Panc1 (cell line): Measurements from ENCODE around the gene RPS6KA4.

Experiments
- POLR2AphosphoS5 ChIP-seq: IDR thresholded peaks from 2 replicates; pipeline ENCODE4 v1.6.1; 2012; ENCODE audit warnings: mild to moderate bottlenecking, low read depth, low read length, moderate library complexity
- SIN3A ChIP-seq: IDR thresholded peaks from 2 replicates; pipeline ENCODE4 v1.6.1; 2012; ENCODE audit warnings: low read depth, mild to moderate bottlenecking, low read length, moderate library complexity, borderline replicate concordance; ENCODE audit not compliant: insufficient read depth
- TCF7L2 ChIP-seq: IDR thresholded peaks from 2 replicates; pipeline ENCODE4 v1.6.1; 2011; ENCODE audit warnings: mild to moderate bottlenecking, low read depth, low read length, inconsistent platforms
- TF ChIP-seq, protein P1 (sequence below): fragments of 450-650 bp; IDR thresholded peaks from 2 replicates; pipeline ENCODE4 v1.5.1; 2017; ENCODE audit warnings: mild to moderate bottlenecking
- TF ChIP-seq, protein P2 (sequence below), 2 experiments: IDR thresholded peaks; 2 replicates each; pipeline ENCODE4 v1.6.1; 2011 to 2012; ENCODE audit warnings: low read depth in 2 of 2, control low read depth in 1 of 2, low read length in 1 of 2, mild to moderate bottlenecking in 1 of 2, moderate library complexity in 1 of 2; ENCODE audit not compliant: insufficient read depth in 1 of 2

DNA sequence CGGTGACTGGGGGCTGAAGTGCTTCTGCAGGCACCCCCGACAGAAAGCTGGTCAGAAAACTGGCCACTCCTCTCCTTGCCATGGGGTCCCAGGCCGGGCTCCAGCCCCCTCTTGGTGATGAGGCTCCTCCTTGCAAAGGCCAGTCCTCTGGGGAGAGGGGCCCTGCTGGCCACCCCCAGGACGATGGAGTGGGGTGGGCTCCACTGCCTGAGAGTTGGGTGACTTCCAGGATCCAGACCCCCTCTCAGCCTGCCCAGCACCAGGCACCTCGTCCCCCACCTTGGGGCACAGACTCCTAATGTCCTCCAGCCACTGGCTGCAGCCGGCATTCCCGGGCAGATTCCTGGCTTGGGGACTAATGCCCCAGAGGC lies 441 bp upstream of the RPS6KA4 start:
- TF ChIP-seq POLR2AphosphoS5 (no peak), SIN3A (no peak), TCF7L2 (no peak)
- TF ChIP-seq, protein P1, sequence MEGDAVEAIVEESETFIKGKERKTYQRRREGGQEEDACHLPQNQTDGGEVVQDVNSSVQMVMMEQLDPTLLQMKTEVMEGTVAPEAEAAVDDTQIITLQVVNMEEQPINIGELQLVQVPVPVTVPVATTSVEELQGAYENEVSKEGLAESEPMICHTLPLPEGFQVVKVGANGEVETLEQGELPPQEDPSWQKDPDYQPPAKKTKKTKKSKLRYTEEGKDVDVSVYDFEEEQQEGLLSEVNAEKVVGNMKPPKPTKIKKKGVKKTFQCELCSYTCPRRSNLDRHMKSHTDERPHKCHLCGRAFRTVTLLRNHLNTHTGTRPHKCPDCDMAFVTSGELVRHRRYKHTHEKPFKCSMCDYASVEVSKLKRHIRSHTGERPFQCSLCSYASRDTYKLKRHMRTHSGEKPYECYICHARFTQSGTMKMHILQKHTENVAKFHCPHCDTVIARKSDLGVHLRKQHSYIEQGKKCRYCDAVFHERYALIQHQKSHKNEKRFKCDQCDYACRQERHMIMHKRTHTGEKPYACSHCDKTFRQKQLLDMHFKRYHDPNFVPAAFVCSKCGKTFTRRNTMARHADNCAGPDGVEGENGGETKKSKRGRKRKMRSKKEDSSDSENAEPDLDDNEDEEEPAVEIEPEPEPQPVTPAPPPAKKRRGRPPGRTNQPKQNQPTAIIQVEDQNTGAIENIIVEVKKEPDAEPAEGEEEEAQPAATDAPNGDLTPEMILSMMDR = no peak
- TF ChIP-seq, protein P2, sequence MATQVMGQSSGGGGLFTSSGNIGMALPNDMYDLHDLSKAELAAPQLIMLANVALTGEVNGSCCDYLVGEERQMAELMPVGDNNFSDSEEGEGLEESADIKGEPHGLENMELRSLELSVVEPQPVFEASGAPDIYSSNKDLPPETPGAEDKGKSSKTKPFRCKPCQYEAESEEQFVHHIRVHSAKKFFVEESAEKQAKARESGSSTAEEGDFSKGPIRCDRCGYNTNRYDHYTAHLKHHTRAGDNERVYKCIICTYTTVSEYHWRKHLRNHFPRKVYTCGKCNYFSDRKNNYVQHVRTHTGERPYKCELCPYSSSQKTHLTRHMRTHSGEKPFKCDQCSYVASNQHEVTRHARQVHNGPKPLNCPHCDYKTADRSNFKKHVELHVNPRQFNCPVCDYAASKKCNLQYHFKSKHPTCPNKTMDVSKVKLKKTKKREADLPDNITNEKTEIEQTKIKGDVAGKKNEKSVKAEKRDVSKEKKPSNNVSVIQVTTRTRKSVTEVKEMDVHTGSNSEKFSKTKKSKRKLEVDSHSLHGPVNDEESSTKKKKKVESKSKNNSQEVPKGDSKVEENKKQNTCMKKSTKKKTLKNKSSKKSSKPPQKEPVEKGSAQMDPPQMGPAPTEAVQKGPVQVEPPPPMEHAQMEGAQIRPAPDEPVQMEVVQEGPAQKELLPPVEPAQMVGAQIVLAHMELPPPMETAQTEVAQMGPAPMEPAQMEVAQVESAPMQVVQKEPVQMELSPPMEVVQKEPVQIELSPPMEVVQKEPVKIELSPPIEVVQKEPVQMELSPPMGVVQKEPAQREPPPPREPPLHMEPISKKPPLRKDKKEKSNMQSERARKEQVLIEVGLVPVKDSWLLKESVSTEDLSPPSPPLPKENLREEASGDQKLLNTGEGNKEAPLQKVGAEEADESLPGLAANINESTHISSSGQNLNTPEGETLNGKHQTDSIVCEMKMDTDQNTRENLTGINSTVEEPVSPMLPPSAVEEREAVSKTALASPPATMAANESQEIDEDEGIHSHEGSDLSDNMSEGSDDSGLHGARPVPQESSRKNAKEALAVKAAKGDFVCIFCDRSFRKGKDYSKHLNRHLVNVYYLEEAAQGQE (IDR thresholded peaks at IDR 0.05; ENCODE audit: insufficient read depth in 1 of 2, low read depth in 2 of 2, low read length in 1 of 2) = no peak
